PC-3 (cell line): ENCODE results near the gene HOXC5. TPM values are rescaled to one million over a fixed set of nuclear protein-coding genes. Genes with fewer than 3 reads are reported as not detected.
A peak's percentile ranks its signal among the peaks of the same experiment; 100 is the strongest.

Experiments used
- ATAC-seq: fragments of 200-7000 bp; cut with Tn5 transposase; 2 replicates; pipeline ENCODE4 v1.9.1; 2020; ENCODE audit warnings: mild to moderate bottlenecking, moderate library complexity
- BruUV-seq: library from RNA; stranded (reverse); fragments of 400-500 nt; replicated peaks from 2 replicates; lab custom pipeline; 2021; lab: Mats Ljungman, UMichigan
- CTCF ChIA-PET: fragments of 300-600 bp; sonication (Branson Sonifier 250); formaldehyde crosslinking; loops from one replicate; lab custom pipeline; 2022; ENCODE audit warnings: antibody characterized with exemption; lab: Charles Lee
- POLR2A ChIA-PET: fragments of 300-600 bp; sonication (Branson Sonifier 250); formaldehyde crosslinking; loops from one replicate; lab custom pipeline; 2022; ENCODE audit warnings: antibody characterized with exemption; ENCODE audit not compliant: unreplicated experiment; lab: Charles Lee
- DNase-seq: peaks from one replicate; pipeline ENCODE4 v3.0.0-alpha.2; 2015
- H2AFZ ChIP-seq: fragments of 300-600 bp; sonication (generic); 2 replicates; pipeline ENCODE4 v1.6.0; 2016; ENCODE audit warnings: antibody characterized with exemption, low read length
- H3F3A ChIP-seq: fragments of 300-600 bp; sonication (generic); one replicate; pipeline ENCODE4 v1.6.0; 2017; ENCODE audit warnings: antibody characterized with exemption, low read length, control low read depth, mild to moderate bottlenecking; ENCODE audit not compliant: unreplicated experiment
- H3K27ac ChIP-seq: fragments of 300-600 bp; sonication (generic); 2 replicates; pipeline ENCODE4 v1.5.1; 2016; ENCODE audit warnings: mild to moderate bottlenecking, low read length
- H3K27me3 ChIP-seq: fragments of 300-600 bp; sonication (generic); 2 replicates; pipeline ENCODE4 v1.6.1; 2016; ENCODE audit warnings: low read length, mixed read lengths
- H3K36me3 ChIP-seq: fragments of 300-600 bp; sonication (generic); 2 replicates; pipeline ENCODE4 v1.6.1; 2016; ENCODE audit warnings: low read depth, mixed run types, low read length, mixed read lengths
- H3K4me1 ChIP-seq: fragments of 300-600 bp; sonication (generic); 2 replicates; pipeline ENCODE4 v1.5.1; 2016; ENCODE audit warnings: low read length; ENCODE audit not compliant: insufficient read depth
- H3K4me2 ChIP-seq: fragments of 300-600 bp; sonication (generic); 2 replicates; pipeline ENCODE4 v1.6.0; 2016; ENCODE audit warnings: low read length
- H3K4me3 ChIP-seq: fragments of 300-600 bp; sonication (generic); 2 replicates; pipeline ENCODE4 v1.5.1; 2016; ENCODE audit warnings: mild to moderate bottlenecking, low read length, mixed read lengths
- H3K79me2 ChIP-seq: fragments of 300-600 bp; sonication (generic); 2 replicates; pipeline ENCODE4 v1.6.1; 2017; ENCODE audit warnings: low read length, mixed read lengths
- H3K9ac ChIP-seq: fragments of 300-600 bp; sonication (generic); 2 replicates; pipeline ENCODE4 v1.6.0; 2016; ENCODE audit warnings: mild to moderate bottlenecking, low read length
- H3K9me2 ChIP-seq: fragments of 300-600 bp; sonication (generic); replicated peaks from 2 replicates; pipeline ENCODE4 v1.6.1; 2016; ENCODE audit warnings: mixed run types, low read length, mixed read lengths
- H3K9me3 ChIP-seq: fragments of 300-600 bp; sonication (generic); 2 replicates; pipeline ENCODE4 v1.6.1; 2016; ENCODE audit warnings: low read length, mixed read lengths
- H4K20me1 ChIP-seq: fragments of 300-600 bp; sonication (generic); 2 replicates; pipeline ENCODE4 v1.6.1; 2016; ENCODE audit warnings: low read length, mixed read lengths
- EZH2 ChIP-seq: fragments of 300-600 bp; sonication (generic); IDR thresholded peaks from one replicate; pipeline ENCODE4 v1.6.1; 2017; ENCODE audit warnings: antibody characterized with exemption, mild to moderate bottlenecking, low read length; ENCODE audit not compliant: unreplicated experiment
- EZH2phosphoT487 ChIP-seq: fragments of 300-600 bp; sonication (generic); IDR thresholded peaks from 2 replicates; pipeline ENCODE4 v1.6.1; 2018; ENCODE audit warnings: mild to moderate bottlenecking, antibody characterized with exemption, low read length, borderline replicate concordance
- intact Hi-C: fragments of 100-400 bp; cut with micrococcal nuclease; formaldehyde crosslinking; loops from 2 replicates; pipeline ENCODE4 v1.9.0; 2023
- total RNA-seq: library from RNA; depleted of rRNA; stranded (reverse); fragments of >200 nt; gene quantifications from 2 replicates; pipeline ENCODE4 v1.2.3, GENCODE V29; 2014
- TF ChIP-seq, protein P1 (sequence below): fragments of 300-600 bp; sonication (generic); conservative IDR thresholded peaks from 2 replicates; pipeline ENCODE4 v1.5.1; 2017; ENCODE audit warnings: antibody characterized with exemption, low read depth, mild to moderate bottlenecking, low read length

HOXC5 gene
- total RNA-seq, 1 experiment from 2014 or later = 0.26 TPM

GRCh38 chr12:54051026-54051842, 18.4 kb downstream of the HOXC5 start:
- ChIA-PET POLR2A (interaction anchor here (0.6 to 0.7 kb wide), 2 partner anchors 253 to 924 kb away, joined by 4 to 15 read pairs; no protein-coding TSS in a partner anchor), CTCF (interaction anchor here (0.6 kb wide), 1 partner anchor 19 kb away, joined by 4 read pairs; no protein-coding TSS in a partner anchor)
- H3K4me2 ChIP-seq = peak overlapping the region; percentile 82
- peaks cover 17% of the 10 kb centered on the region for H3K4me1 ChIP-seq
- no peaks in the 10 kb centered on the region for H3K9me3 ChIP-seq
- intact Hi-C loops = no loop called here
- H2AFZ ChIP-seq = peak overlapping the region; percentile 64; the same call in 1 of the 2 replicates
- H3K4me3 ChIP-seq = peak overlapping the region; percentile 57; the same call in 1 of the 2 replicates
- no peak; the same call in 1 of the 2 replicates for ATAC-seq
- DNase-seq = no peak
- no TSS peak for BruUV-seq
- no peaks in the 10 kb centered on the region for H3K36me3 ChIP-seq
- no peaks in the 10 kb centered on the region for H3K79me2 ChIP-seq
- H3K9me2 ChIP-seq = no peaks in the 10 kb centered on the region
- no peaks in the 10 kb centered on the region for H3F3A ChIP-seq
- H4K20me1 ChIP-seq = no peaks in the 10 kb centered on the region
- no peak overlapping the region for H3K27ac ChIP-seq
- no peak overlapping the region for H3K9ac ChIP-seq
- peaks cover 8% of the 10 kb centered on the region; the same call in 1 of the 2 replicates for H3K27me3 ChIP-seq
- TF ChIP-seq, protein P1, sequence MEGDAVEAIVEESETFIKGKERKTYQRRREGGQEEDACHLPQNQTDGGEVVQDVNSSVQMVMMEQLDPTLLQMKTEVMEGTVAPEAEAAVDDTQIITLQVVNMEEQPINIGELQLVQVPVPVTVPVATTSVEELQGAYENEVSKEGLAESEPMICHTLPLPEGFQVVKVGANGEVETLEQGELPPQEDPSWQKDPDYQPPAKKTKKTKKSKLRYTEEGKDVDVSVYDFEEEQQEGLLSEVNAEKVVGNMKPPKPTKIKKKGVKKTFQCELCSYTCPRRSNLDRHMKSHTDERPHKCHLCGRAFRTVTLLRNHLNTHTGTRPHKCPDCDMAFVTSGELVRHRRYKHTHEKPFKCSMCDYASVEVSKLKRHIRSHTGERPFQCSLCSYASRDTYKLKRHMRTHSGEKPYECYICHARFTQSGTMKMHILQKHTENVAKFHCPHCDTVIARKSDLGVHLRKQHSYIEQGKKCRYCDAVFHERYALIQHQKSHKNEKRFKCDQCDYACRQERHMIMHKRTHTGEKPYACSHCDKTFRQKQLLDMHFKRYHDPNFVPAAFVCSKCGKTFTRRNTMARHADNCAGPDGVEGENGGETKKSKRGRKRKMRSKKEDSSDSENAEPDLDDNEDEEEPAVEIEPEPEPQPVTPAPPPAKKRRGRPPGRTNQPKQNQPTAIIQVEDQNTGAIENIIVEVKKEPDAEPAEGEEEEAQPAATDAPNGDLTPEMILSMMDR = no peak
- TF ChIP-seq EZH2phosphoT487 (no peak), EZH2 (no peak)

DNA sequence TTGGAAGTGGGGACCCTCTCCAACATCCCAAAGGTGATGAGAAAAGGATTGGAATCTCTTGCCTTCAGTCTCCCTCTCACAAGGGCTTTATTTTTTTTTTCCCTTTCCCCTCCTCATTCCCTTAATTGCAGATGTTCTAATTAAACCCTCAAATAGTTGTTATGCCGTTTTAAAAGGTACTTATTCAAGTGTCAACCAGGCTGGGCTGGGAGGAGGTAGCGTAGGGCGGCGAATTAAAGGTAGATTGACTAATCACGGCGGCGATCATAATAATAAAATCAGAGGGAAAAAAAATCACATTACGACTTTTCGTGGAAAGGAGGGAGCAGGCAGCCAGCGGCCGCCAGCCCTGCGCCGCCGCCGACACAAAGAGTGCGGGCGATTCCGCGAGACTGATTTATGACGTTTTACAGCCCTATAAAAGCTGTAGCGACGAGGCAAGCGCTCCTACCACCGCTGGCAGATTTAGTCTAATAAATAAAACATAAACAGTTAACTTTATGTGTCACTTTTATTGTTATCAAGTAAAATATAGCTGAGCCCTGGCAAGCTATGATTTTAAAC, 19.1 kb downstream of the HOXC5 start:
- Histone ChIP-seq H3K9ac (no peak overlapping the region), H3K4me1 (peaks cover 17% of the 10 kb centered on the region), H3K9me3 (no peaks in the 10 kb centered on the region), H3K4me3 (peak overlapping the region; percentile 57), H4K20me1 (no peaks in the 10 kb centered on the region), H2AFZ (peak overlapping the region; percentile 64), H3F3A (no peaks in the 10 kb centered on the region), H3K9me2 (no peaks in the 10 kb centered on the region), H3K36me3 (no peaks in the 10 kb centered on the region), H3K27me3 (peaks cover 8% of the 10 kb centered on the region; the same call in 1 of the 2 replicates), H3K79me2 (no peaks in the 10 kb centered on the region), H3K4me2 (peak overlapping the region; percentile 82), H3K27ac (no peak overlapping the region)
- BruUV-seq = no TSS peak
- ChIA-PET CTCF (interaction anchor here (0.6 kb wide), 1 partner anchor 19 kb away, joined by 3 read pairs; the partner anchor contains the start of gene HOXC5), POLR2A (interaction anchor here (0.7 kb wide), 1 partner anchor 57 kb away, joined by 6 read pairs; no protein-coding TSS in a partner anchor)
- ATAC-seq (peak; percentile 89), DNase-seq (peak; percentile 59)
- TF ChIP-seq EZH2 (no peak), EZH2phosphoT487 (no peak)
- TF ChIP-seq, protein P1 = no peak
- intact Hi-C loops = no loop called here
